H9 (cell line): ENCODE data around the gene B4GALT1. TPM values are rescaled to one million over a fixed set of nuclear protein-coding genes. Genes with fewer than 3 reads are reported as not detected.

Experiments
- DNase-seq: peaks from one replicate; pipeline ENCODE4 v3.0.0-alpha.2; 2017
- H2AFZ ChIP-seq: one replicate; pipeline ENCODE4 v1.6.1; 2013; ENCODE audit warnings: mild to moderate bottlenecking, low read length, control low read depth, moderate library complexity
- H2AK5ac ChIP-seq: 2 replicates; pipeline ENCODE4 v1.6.1; 2013; ENCODE audit warnings: low read length, control low read depth, mixed read lengths; ENCODE audit not compliant: insufficient read length
- H2BK120ac ChIP-seq: one replicate; pipeline ENCODE4 v1.6.1; 2013; ENCODE audit warnings: low read depth, mild to moderate bottlenecking, low read length, control low read depth, inconsistent platforms; ENCODE audit not compliant: poor library complexity, severe bottlenecking
- H2BK12ac ChIP-seq: 2 replicates; pipeline ENCODE4 v1.6.1; 2013; ENCODE audit warnings: low read length, control low read depth, mixed read lengths, low read depth; ENCODE audit not compliant: insufficient read length
- H2BK15ac ChIP-seq: 2 replicates; pipeline ENCODE4 v1.6.1; 2013; ENCODE audit warnings: low read depth, low read length, control low read depth
- H2BK20ac ChIP-seq: one replicate; pipeline ENCODE4 v1.6.1; 2013; ENCODE audit warnings: low read depth, mild to moderate bottlenecking, low read length, control low read depth, inconsistent platforms; ENCODE audit not compliant: poor library complexity, severe bottlenecking
- H2BK5ac ChIP-seq: 2 replicates; pipeline ENCODE4 v1.6.1; 2013; ENCODE audit warnings: low read length, control low read depth, mixed read lengths; ENCODE audit not compliant: insufficient read length
- H3K14ac ChIP-seq: 2 replicates; pipeline ENCODE4 v1.6.1; 2013; ENCODE audit warnings: low read length, control low read depth; ENCODE audit not compliant: insufficient read depth
- H3K18ac ChIP-seq: 2 replicates; pipeline ENCODE4 v1.6.1; 2013; ENCODE audit warnings: low read depth, mild to moderate bottlenecking, mixed read lengths, low read length, control low read depth; ENCODE audit not compliant: insufficient read length
- H3K23ac ChIP-seq: 2 replicates; pipeline ENCODE4 v1.6.1; 2013; ENCODE audit warnings: low read length, control low read depth, mixed read lengths, low read depth; ENCODE audit not compliant: insufficient read length
- H3K23me2 ChIP-seq: 2 replicates; pipeline ENCODE4 v1.6.1; 2013; ENCODE audit warnings: low read depth, mild to moderate bottlenecking, mixed read lengths, low read length, control low read depth; ENCODE audit not compliant: insufficient read length, poor library complexity, severe bottlenecking
- H3K27ac ChIP-seq: 2 replicates; pipeline ENCODE4 v1.5.1; 2013; ENCODE audit warnings: low read length, control low read depth, mixed read lengths, low read depth; ENCODE audit not compliant: insufficient read length
- H3K27me3 ChIP-seq: 2 replicates; pipeline ENCODE4 v1.6.1; 2013; ENCODE audit warnings: low read length, control low read depth, inconsistent platforms; ENCODE audit not compliant: insufficient read depth
- H3K4ac ChIP-seq: 2 replicates; pipeline ENCODE4 v1.6.1; 2013; ENCODE audit warnings: low read depth, mild to moderate bottlenecking, control low read depth, inconsistent platforms, low read length, moderate library complexity
- H3K4me1 ChIP-seq: 2 replicates; pipeline ENCODE4 v1.6.1; 2013; ENCODE audit warnings: low read length, control low read depth, inconsistent platforms; ENCODE audit not compliant: insufficient read depth
- H3K4me2 ChIP-seq: 2 replicates; pipeline ENCODE4 v1.6.1; 2013; ENCODE audit warnings: low read length, control low read depth, mixed read lengths; ENCODE audit not compliant: insufficient read length, insufficient read depth
- H3K56ac ChIP-seq: 2 replicates; pipeline ENCODE4 v1.6.1; 2013; ENCODE audit warnings: low read depth, mild to moderate bottlenecking, mixed read lengths, low read length, control low read depth; ENCODE audit not compliant: insufficient read length
- H3K79me1 ChIP-seq: 2 replicates; pipeline ENCODE4 v1.6.1; 2013; ENCODE audit warnings: low read depth, mild to moderate bottlenecking, moderate library complexity, low read length, control low read depth, inconsistent platforms; ENCODE audit not compliant: insufficient read depth, poor library complexity, severe bottlenecking
- H3K79me2 ChIP-seq: 2 replicates; pipeline ENCODE4 v1.6.1; 2013; ENCODE audit warnings: low read length, control low read depth, inconsistent platforms; ENCODE audit not compliant: insufficient read depth
- H3K9ac ChIP-seq: 2 replicates; pipeline ENCODE4 v1.6.1; 2013; ENCODE audit warnings: low read length, control low read depth, mixed read lengths; ENCODE audit not compliant: insufficient read length; ENCODE audit errors: extremely low read depth
- H3K9me3 ChIP-seq: one replicate; pipeline ENCODE4 v1.6.1; 2013; ENCODE audit warnings: low read depth, low read length, inconsistent platforms; ENCODE audit not compliant: control insufficient read depth
- H3T11ph ChIP-seq: one replicate; pipeline ENCODE4 v1.6.1; 2013; ENCODE audit warnings: mild to moderate bottlenecking, low read length, control low read depth, inconsistent platforms
- H4K20me1 ChIP-seq: one replicate; pipeline ENCODE4 v1.6.1; 2013; ENCODE audit not compliant: control insufficient read depth, insufficient read length, insufficient read depth
- H4K5ac ChIP-seq: 2 replicates; pipeline ENCODE4 v1.6.1; 2013; ENCODE audit warnings: low read depth, mild to moderate bottlenecking, mixed read lengths, low read length, control low read depth; ENCODE audit not compliant: insufficient read length
- H4K8ac ChIP-seq: replicated peaks from 2 replicates; pipeline ENCODE4 v1.6.1; 2013; ENCODE audit warnings: low read length, control low read depth, mixed read lengths, low read depth; ENCODE audit not compliant: insufficient read length
- H4K91ac ChIP-seq: 2 replicates; pipeline ENCODE4 v1.6.1; 2013; ENCODE audit warnings: low read depth, mild to moderate bottlenecking, moderate library complexity, mixed read lengths, low read length, control low read depth; ENCODE audit not compliant: insufficient read length
- H3K27ac Mint-ChIP-seq, 3 experiments: 2 replicates in 2 of 3; 3 replicates in 1 of 3; pipeline ENCODE4 v1.8.0; 2020 to 2021; ENCODE audit warnings: mixed read lengths in 3 of 3, mild to moderate bottlenecking in 1 of 3, moderate library complexity in 1 of 3
- H3K27me3 Mint-ChIP-seq: 2 replicates; pipeline ENCODE4 v1.8.0; 2021; ENCODE audit warnings: low read depth, mild to moderate bottlenecking, moderate library complexity, mixed read lengths
- H3K36me3 Mint-ChIP-seq, 3 experiments: 2 replicates in 2 of 3; 3 replicates in 1 of 3; pipeline ENCODE4 v1.8.0; 2020 to 2021; ENCODE audit warnings: low read depth in 3 of 3, mixed read lengths in 3 of 3; ENCODE audit not compliant: insufficient read depth in 1 of 3
- H3K4me1 Mint-ChIP-seq, 2 experiments: 2 replicates each; pipeline ENCODE4 v1.8.0; 2020; ENCODE audit warnings: mixed read lengths in 2 of 2
- H3K4me3 Mint-ChIP-seq, 2 experiments: 2 replicates in 1 of 2; 3 replicates in 1 of 2; pipeline ENCODE4 v1.8.0; 2020 to 2021; ENCODE audit warnings: mild to moderate bottlenecking in 2 of 2, mixed read lengths in 2 of 2, moderate library complexity in 1 of 2
- H3K9me3 Mint-ChIP-seq, 2 experiments: 2 replicates in 1 of 2; 3 replicates in 1 of 2; pipeline ENCODE4 v1.8.0; 2020; ENCODE audit warnings: mild to moderate bottlenecking in 2 of 2, mixed read lengths in 2 of 2, moderate library complexity in 1 of 2
- CTCF ChIP-seq: fragments of 200-600 bp; sonication (generic); conservative IDR thresholded peaks from 3 replicates; pipeline ENCODE4 v1.8.0; 2021; ENCODE audit warnings: antibody characterized with exemption, mild to moderate bottlenecking
- WGBS: extraction: QIAGEN DNeasy Blood & Tissue Kit; methylation state at CpG from one replicate; pipeline ENCODE4 v1.1.7; 2013; ENCODE audit warnings: missing lambda C conversion rate, low lambda C conversion rate, mixed read lengths; ENCODE audit not compliant: insufficient read length; ENCODE audit errors: extremely low coverage; 5-methylcytosine and 5-hydroxymethylcytosine counted together
- total RNA-seq: library from RNA; stranded (reverse); gene quantifications from 2 replicates; pipeline ENCODE4 v1.2.1, GENCODE V29; 2021

Gene B4GALT1
- total RNA-seq, 1 experiment from 2014 or later, result 15.3 TPM

- Histone ChIP-seq H2BK20ac (no peak overlapping the region), H3K27me3 (no peaks in the 10 kb centered on the region), H3K14ac (no peak overlapping the region), H3T11ph (no peak overlapping the region), H3K9me3 (no peaks in the 10 kb centered on the region), H2AFZ (no peak overlapping the region), H3K18ac (no peak overlapping the region), H2AK5ac (no peak overlapping the region), H2BK120ac (no peak overlapping the region), H2BK5ac (no peak overlapping the region), H3K23me2 (no peaks in the 10 kb centered on the region), H3K4me1 (no peaks in the 10 kb centered on the region), H3K79me2 (no peaks in the 10 kb centered on the region; the same call in 1 of the 2 replicates), H4K5ac (no peak overlapping the region), H3K9ac (no peak overlapping the region), H4K91ac (no peak overlapping the region), H4K20me1 (no peaks in the 10 kb centered on the region), H3K4me2 (no peak overlapping the region), H3K4ac (no peak overlapping the region), H4K8ac (no peak overlapping the region), H2BK12ac (no peak overlapping the region), H2BK15ac (no peak overlapping the region), H3K56ac (no peak overlapping the region), H3K79me1 (peaks cover 4% of the 10 kb centered on the region), H3K23ac (no peak overlapping the region), H3K27ac (no peak overlapping the region)
- no peak overlapping the region for H3K27ac Mint-ChIP-seq
- DNase-seq, result no peak
- H3K27me3 Mint-ChIP-seq, result no peaks in the 10 kb centered on the region
- no peaks in the 10 kb centered on the region for H3K36me3 Mint-ChIP-seq
- WGBS, result no CpG with 5 or more reads among the region's 2 CpGs
- H3K4me3 Mint-ChIP-seq, result no peak overlapping the region
- H3K4me1 Mint-ChIP-seq, result peaks cover 13 to 14% of the 10 kb centered on the region in 2 experiments
- TF ChIP-seq CTCF, result no peak
- no peaks in the 10 kb centered on the region for H3K9me3 Mint-ChIP-seq
These were observed 23.9 kb downstream of the B4GALT1 start for GRCh38 chr9:33143241-33143661.
